Measurements from ENCODE around the gene TMEM143.
A peak's percentile ranks its signal among the peaks of the same experiment; 100 is the strongest.
"Not testable (repeated sequence)": the region's sequence is repeated elsewhere in the genome, so short reads cannot be mapped to it uniquely, and the experiment has no call there.

TMEM143 gene

DNA sequence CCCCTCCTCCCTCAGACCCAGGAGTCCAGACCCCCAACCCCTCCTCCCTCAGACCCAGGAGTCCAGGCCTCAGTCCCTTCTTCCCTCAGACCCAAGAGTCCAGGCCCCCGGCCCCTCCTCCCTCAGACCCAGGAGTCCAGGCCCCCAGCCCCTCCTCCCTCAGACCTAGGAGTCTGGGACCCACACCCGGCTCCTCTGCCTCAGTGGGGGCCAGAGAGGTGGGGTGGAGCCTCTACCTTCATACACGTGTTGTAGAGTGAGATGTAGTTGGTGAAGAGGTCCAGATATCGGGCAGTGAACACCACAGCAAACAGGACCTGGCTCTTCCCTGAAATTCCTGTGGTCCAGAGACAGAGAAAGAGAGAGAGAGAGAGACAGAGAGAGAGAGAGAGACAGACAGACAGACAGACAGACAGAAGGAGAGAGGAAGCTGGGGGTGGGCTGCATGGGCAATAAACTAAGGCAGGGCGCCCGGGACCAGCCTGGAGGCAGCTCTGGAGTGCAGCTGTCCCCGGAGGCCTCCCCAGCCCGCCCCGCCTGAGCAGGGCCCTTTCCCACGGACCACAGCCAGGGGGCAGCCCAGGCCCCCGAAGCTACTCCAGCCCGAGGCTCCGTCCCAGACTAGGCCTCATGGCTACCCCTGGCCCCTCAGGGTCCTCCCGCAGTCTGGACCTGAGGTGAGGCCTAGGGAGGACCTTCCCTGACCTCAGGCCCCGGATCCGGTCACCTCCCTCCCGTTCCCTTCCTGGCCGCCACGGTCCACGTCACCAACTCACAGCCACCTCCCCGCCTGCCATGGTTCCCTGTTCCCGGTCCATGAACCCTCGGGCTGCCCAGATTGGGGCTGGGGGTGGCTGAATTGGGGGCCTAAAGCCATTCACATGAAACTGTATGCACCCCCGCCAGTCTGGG lies 26.7 kb upstream of the TMEM143 start:
- DNase-seq = peak; percentile 52

DNA sequence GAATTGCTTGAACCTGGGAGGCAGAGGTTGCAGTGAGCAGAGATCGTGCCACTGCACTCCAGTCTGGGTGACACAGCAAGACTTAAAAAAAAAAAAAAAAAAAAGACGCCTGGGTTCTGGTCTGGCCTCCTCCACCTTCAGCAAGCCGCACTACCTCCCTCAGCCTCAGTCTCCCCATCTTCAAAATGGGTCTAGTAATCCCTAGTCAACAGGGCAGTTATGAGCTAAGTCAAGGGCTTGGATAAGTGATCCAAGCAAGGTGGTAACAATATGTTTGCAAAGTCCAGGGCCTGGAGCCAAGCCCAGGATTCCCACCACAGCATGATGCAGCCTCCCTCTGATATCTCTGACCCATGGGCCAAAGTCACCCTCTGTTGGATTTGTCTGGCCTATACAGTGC lies 23.2 kb upstream of the TMEM143 start:
- DNase-seq = no peak

DNA sequence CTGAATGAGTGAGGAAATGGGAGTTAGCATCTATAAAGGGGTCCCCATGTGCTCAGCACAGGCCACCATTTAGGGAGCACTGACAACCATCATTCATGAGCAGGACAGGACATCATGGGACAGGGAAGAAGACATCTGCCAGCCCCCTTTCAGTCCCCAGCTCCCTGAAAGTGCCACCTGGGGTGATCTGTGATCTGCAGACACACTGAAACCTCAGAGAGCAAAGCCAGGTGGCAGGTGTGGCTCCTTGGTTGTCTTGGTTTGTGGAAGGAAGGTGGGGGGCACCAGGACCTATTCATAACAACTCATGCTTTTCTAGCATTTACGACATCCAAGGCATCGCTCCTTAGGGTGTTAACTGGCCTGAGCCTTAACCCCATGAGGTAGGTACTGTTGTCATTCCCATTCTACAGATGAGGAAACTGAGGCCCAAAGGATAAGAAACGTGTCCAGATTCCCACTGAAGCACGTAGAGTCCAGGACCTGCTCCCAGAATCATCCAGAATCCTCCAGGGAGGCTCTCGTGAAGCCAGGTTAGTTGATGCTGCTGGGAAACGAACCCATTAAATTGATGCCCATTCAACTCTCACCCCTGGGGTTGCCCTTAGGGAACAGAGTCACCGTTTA lies 21.8 kb upstream of the TMEM143 start:
- no peak for DNase-seq

DNA sequence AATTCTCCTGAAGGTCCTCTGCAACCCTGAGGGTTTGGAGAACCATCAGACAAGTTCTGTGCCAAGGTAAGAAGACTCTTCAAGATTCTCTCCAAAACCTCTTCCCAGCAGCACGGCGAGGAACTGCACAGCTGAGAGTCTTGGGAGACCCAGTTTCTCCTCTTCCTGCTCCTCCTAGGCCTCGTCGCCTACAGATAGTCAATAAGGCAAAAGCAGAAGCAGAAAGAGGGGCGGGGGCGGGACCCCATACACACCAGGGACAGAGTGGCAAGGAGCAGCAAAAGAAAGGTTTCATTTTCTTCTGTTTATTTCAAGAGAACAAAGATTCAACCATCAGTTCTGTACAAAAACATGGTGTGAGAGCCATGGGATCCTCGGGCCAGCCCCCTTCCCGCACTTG lies 18.5 kb upstream of the TMEM143 start:
- no peak for DNase-seq

DNA sequence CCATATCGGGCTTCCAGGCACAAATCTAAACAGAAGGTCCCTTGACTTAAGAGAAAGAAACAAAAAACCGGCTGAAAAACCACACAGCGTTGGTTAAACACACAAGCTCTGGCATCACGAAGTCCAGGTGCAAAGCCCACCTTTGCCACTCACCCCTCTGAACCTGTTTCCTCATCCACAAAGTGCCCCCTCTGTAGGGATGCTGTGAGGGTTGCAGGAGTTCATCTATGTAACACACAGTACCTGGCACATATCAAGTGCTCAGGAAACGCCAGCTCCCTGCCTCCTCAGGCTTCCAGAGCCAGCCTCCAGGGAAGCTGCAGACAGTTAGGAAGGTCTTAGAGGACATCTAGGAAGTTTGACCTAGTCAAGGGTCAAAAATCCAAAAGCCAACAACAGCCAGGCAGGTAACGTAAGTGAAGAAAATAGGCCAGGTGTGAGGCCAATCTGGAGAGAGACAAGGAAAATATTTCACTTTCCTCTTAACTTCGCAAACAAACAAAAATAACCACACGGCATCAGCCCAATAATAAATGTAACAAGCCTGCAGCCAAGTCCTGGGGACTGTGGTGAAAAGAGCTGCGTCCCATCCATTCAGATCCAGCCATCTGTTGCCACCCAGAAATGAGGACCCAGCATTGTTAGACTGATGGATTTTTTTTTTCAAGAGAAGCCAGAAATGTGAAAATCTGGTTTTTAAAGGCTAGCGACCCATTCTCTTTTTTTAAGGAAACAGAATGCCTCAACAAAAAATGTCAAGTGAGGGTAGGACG lies 17.6 kb upstream of the TMEM143 start:
- DNase-seq = no peak

DNA sequence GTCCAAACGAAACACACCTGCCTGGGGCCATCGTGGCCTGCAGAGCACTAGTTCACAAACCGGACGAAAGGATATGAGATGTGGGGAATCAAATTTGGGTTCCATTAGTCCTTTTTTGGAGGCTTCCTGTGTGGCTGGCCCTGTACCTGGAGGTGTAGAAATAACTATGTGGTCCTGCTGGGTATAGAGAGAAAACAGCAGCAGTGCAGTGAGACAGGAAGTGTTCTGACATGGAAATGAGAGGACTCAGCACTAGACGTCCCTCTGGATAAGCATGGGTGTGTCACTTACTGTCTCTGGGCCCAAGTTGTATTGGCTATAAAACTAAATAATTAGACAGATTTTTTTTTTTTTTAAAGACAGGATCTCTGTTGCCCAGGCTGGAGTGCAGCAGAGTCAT lies 15.3 kb upstream of the TMEM143 start:
- no peak for DNase-seq

DNA sequence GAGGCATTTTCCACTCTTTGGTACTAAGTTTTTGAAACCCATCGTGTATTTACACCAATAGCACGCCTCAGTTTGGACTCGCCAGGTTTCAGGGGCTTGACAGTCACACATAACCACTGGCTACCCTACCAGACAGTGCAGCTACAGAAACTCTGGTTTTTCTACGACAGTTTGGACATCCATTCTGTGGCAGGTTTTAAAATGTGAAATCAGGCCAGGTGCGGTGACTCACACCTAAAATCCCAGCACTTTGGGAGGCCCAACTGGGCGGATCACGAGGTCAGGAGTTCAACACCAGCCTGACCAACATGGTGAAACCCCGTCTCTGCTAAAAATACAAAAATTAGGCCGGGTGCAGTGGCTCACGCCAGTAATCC lies 14.4 kb upstream of the TMEM143 start:
- no peak for DNase-seq

DNA sequence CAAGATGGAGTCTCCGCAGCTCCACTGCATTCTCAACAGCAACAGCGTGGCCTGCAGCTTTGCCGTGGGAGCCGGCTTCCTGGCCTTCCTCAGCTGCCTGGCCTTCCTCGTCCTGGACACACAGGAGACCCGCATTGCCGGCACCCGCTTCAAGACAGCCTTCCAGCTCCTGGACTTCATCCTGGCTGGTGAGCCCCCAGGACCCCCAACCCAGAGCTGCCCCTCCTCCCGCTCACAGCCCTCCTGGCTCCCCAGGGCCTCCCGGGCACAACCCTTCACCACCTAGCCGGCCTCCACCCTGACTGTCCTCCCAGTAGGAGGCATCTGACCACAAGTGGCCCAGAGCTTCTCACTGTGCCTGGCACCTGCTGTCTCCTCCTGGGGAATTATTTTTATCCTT lies 9.8 kb upstream of the TMEM143 start:
- DNase-seq = no peak

DNA sequence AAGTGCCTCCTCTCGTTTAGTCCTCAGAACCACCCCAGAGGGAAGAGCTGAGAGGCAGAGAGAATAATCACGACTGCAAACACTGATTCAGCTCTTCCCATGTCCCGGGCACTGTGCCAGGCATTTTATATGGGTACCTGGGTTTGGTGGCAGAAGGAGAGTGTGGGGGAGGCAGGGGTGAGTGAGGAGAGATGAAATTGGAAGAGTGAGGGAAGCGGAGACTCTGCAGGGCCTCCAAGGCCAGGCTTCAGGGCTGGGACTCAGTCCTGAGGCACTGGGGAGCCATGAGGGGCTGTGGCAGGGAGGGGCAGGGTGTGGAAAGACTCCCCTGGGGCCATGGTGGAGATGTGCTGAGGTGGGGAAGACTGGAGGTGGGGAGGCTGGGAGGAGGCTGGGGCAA lies 9.2 kb upstream of the TMEM143 start:
- DNase-seq = no peak

DNA sequence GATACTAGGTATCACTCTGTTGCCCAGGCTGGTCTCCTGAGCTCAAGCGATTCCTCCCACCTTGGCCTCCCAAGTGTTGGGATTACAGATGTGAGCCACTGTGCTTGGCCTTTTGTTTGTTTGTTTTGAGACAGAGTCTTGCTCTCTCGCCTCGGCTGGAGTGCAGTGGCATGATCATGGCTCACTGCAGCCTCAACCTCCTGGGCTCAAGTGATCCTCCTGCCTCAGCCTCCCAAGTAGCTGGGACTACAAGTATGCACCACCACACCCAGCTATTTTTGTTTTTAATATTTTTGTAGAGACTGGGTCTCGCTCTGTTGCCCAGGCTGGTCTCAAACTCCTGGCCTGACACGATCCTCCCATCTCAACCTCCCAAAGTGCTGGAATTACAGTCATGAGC lies 8.0 kb upstream of the TMEM143 start:
- not testable (repeated sequence) for DNase-seq

DNA sequence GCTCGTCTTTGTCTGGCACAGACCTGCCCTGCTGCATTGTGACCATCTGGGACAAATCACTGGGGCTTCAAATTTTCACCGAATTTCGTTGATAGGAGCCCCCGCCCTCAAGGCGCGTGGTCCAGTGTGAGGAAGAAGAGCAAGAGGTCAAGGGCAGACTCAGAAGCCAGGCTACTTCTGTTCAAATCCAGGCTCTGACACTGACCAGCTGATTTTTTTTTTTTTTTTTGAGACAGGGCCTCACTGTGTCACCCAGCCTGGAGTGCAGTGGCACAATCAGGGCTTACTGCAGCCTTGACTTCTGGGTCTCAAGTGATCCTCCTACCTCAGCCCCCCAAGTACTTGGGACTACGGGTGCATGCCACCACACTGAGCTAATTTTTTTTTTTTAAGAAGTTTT lies 7.6 kb upstream of the TMEM143 start:
- DNase-seq = no peak

DNA sequence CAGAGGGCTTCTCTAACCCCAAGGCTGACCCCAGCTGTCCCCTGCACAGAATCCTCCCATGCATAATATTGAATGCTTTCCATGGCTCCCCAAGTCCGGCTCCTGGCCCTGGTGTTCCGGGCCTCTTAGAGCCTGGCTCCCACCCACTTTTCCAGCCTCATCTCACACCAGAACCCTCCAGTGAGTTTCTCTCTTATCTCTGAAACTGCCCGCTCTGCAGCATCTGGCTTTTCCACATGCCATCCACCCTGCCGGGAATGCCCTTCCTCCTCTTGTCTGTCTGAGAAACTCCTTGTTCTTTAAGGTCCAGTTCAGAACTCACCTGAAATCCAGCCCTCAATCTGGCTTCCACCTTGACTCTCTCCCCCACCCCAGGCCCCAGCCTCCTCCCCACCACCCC lies 7.2 kb upstream of the TMEM143 start:
- no peak for DNase-seq

DNA sequence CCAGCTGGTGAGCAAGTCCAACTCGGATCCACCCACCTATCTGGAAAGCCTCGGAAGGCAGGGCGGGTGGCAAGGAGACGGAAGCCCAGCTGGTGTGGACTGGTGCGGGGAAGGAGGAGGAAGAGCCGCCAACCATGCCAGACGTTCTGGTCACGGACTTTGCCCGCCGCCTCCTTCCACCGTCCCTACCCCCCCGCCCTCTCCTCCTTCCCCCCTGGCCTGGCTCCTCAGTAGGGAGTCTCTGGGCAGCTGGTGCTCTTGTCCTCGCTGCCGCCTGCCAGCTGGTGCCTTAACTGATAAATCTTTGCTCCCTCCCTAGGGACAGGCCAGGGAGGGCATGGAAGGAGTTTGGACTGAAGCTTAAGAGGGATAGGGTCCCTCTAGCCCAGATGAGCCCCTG lies 5.2 kb upstream of the TMEM143 start:
- no peak for DNase-seq

DNA sequence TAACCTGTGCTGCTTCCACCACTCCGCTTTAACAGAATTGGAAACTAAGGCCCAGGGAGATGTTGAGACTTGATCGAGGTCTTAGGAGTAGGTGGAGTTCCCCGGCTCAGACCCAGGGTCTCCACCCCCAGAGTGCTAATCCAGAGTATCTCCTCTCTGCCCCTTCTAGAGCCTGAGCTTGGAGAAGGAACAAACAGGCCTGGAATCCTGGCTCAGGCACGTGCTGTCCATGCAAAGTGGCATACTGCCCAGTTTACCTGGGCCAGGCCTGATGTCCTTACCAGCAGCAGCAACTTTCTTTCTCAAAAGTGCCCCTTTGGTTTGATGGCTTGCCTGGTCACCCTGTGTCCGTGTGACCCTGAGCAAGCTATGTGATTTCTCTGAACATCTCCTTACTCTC lies 4.1 kb upstream of the TMEM143 start:
- DNase-seq = no peak

DNA sequence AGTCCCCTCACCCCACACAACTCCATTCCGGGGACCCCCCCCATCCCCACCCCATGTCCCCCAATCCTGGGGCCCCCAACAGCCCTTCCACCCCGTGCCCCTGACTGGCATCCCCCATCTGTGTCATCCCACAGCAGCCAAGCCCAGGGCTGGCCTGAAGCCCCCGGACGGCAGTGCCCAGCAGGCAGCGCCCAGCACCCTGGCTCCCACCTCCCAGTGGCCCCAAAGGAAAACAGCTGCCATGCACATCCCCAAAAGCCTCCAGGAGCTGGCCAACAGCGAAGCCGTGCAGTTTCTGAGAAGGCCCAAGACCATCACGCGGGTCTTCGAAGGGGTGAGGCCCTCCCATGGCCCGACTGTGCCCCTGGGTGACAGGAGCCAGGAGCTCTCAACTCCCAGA lies 1.9 kb upstream of the TMEM143 start:
- no peak for DNase-seq

DNA sequence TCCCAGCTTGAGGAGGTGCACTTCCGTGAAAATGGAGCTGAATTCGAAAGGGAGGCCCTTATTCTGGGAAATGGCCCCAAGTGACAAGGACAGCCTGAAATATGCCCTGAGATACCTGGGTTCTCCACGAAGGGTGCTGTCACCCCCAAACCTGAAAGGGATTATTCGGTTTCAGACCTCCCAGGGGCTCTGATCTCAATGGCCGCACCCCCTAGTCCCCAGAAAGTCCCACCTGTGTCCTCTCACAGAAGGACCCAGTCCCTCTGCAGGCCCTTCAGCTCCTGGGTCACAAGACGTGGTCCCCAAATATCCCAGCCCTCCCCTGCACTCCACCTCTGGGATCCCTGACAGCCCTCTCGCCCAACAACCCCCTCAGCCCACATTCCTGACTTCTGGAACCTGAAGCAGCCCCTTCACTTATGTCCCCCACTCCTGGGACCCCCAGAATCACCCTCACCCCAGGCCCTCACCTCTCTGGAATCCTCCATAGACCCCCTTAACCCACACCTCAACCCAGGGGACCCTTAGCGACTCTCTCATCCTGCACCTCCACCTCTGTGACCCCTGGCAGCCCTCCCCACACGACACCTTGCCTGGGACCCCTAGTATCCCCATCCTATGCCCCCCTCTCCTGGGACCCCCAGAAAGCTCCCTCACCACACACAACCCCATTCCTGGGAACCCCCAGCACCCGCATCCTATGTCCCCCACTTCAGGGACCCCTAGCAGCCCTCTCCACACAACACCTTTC lies 1.0 kb upstream of the TMEM143 start:
- no peak for DNase-seq

DNA sequence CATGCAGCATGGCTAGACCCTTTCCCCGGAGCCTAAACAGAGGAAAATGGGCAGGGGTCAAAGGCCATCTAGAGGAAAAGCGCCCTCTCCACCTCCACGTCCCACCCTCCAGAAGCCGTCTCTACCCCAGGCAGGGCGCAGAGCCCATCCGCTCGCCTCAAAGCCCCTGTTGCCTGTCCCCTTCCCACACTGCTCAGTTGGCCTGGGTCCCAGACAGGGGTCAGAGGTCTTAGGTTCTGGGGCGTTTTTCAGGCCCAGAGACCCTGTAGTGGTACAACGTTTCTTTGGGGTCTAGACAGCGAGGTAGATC lies 285 bp downstream of the TMEM143 start:
- DNase-seq = no peak

DNA sequence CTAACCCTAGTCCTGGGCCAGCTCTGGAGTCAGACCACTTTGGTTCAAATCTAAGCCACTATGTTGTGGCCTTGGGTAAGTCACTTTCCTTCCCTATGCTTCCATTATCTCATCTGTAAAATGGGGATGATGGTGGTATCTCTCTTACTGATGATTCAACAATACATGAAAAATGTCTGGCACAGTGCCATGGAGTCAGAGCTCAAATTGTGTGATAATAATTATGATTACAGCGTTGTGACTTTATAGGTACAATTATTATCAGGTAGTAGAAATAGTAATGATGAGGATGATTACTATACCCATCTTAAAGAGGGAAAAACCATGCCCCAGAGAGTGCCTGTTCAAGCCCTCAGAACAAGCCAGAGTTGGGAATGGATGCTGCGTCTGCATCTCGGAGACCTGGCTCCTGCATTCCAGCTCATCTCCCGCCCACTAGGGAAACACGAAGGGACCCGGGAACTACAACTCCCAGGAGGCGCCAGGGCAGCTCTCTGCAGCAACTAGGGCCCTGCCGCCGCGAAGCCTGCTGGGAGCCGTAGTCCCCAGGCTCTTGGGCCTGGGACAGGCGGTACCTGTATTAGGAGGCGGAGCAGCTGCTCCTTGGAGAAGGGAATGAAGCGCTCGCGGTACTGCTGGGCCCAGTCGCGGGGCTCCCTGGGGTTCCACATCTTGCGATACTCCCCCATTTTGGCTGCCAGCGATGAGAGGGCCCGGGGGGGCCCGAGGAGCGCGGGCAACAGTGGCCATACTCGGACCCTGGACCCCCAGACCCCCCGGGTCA lies 832 bp downstream of the TMEM143 start:
- DNase-seq = peak; percentile 84

DNA sequence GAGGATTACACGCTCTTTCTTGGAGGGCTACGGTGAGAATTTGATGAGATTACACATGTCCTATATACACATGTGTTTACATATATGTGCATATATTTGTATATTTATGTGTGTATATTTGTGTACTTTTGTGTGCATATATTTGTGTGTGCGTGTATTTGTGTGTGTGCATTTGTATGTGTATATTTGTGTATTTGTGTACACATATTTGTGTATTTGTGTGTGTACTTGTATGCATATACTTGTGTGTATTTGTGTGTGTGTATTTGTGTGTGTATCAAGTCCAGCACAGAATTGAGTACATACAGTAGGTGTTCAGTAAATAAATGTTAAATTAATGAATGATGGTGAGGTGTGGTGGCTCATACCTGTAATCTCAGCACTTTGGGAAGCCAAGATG lies 1.8 kb downstream of the TMEM143 start:
- DNase-seq = no peak

DNA sequence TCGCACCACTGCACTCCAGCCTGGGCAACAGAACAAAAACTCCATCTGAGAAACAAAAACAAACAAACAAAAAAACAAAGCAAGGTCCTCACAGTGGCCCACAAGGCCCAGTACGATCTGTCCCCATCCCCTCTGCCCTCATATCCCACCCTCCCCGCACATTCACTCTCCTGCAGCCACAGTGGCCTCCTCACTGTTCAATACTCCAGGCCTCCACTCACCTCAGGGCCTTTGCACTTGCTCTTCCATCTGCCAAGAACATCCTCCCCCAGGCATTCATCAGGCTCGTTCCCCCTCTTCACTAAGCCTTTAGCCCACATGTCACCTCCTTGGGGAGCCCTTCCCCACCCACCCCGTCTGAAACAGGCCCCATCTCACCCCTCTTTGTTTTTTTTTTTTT lies 4.6 kb downstream of the TMEM143 start:
- no peak for DNase-seq

DNA sequence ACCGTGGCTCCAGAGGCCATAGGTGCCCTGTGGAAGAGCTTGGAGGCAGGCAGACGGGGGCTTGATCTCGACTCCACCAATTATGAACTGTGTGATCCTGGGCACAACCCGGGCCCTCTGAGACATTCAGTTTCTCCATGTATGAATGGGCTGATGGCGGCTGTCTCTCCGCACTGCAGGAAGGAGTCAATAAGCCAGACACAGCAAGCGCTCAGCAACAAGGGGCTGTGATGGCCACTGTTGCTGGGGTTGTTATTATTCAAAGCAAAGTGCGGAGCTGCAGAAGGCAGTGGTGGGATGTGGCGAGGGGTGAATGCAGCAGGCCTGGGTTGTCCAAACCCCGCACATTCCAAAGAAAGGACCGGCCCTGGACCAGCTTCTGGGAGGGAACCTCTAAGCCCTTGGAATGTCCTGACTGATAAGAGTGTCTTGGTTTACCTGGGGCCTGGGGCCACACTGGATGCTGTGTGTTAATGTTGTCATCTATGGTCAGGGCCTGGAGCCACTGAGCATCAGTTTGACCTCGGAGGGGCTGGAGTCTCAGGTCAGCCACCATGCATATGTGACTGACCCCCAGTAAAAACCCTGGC lies 8.3 kb downstream of the TMEM143 start:
- DNase-seq = no peak

DNA sequence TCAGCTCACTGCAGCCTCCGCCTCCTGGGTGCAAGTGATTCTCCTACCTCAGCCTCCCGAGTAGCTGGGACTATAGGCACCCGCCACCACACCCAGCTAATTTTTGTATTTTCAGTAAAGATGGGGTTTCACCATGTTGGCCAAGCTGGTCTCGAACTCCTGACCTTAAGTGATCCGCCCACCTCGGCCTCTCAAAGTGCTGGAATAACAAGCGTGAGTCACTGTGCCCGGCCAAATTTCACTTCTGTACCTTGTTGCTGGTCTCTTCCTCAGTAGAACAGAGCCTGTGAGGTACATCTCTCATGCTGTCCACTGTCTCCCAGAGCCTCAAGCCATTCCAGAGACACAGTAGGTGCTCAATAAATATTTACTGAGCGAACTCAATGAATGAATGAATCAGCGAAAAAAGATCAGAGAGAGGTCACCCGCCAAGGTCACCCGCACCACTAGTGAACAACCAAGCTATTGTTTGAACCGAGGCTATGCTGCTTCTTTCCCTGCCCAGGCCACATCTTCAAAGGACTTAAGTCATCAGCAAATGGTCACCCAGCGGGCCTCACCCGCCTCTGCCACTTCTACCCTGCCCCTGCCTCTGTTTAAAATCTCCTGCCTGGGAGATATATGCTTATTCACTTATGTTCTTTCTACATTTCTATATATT lies 9.3 kb downstream of the TMEM143 start:
- DNase-seq = no peak
